Left kidney (tissue), 8 donors: ENCODE data around the gene DHCR7. TPM values are rescaled to one million over a fixed set of nuclear protein-coding genes. Genes with fewer than 3 reads are reported as not detected.

Experiments used
- DNase-seq: peaks from one replicate; pipeline ENCODE4 v3.0.0-alpha.2; 2013
- long read RNA-seq, 8 donors: transcript quantifications; one replicate each; lab custom pipeline, GENCODE V29; 2026
- polyA plus RNA-seq: library from polyadenylated mRNA; unstranded; fragments of 120-200 nt; gene quantifications from one replicate; pipeline ENCODE4 v1.2.1, GENCODE V29; 2013; ENCODE audit not compliant: insufficient read length

Gene DHCR7
- polyA plus RNA-seq: 54.2 TPM
- long read RNA-seq, donor 1, transcript DHCR7-201 (9 exons, 2,666 nt): major isoform, 13 of 14 reads
- long read RNA-seq, donor 1, partial matches to known transcripts: 0 of 14 reads
- long read RNA-seq, donor 1, other reads (novel, unspliced or antisense): 0 of 14 reads
- long read RNA-seq, donor 2, transcript DHCR7-201 (9 exons, 2,666 nt): major isoform, 9 of 18 reads
- long read RNA-seq, donor 2, partial matches to known transcripts: 9 of 18 reads
- long read RNA-seq, donor 2, other reads (novel, unspliced or antisense): 0 of 18 reads
- long read RNA-seq, donor 3, transcript DHCR7-201 (9 exons, 2,666 nt): major isoform, 11 of 11 reads
- long read RNA-seq, donor 3, partial matches to known transcripts: 0 of 11 reads
- long read RNA-seq, donor 3, other reads (novel, unspliced or antisense): 0 of 11 reads
- long read RNA-seq, donor 4: 0 reads
- long read RNA-seq, donor 5, transcript DHCR7-201 (9 exons, 2,666 nt): major isoform, 11 of 11 reads
- long read RNA-seq, donor 5, partial matches to known transcripts: 0 of 11 reads
- long read RNA-seq, donor 5, other reads (novel, unspliced or antisense): 0 of 11 reads
- long read RNA-seq, donor 6, transcript DHCR7-201 (9 exons, 2,666 nt): major isoform, 8 of 23 reads
- long read RNA-seq, donor 6, partial matches to known transcripts: 5 of 23 reads
- long read RNA-seq, donor 6, other reads (novel, unspliced or antisense): 10 of 23 reads
- long read RNA-seq, donor 7, transcript DHCR7-201 (9 exons, 2,666 nt): major isoform, 13 of 15 reads
- long read RNA-seq, donor 7, partial matches to known transcripts: 0 of 15 reads
- long read RNA-seq, donor 7, other reads (novel, unspliced or antisense): 0 of 15 reads
- long read RNA-seq, donor 8, partial matches to known transcripts: 0 of 2 reads
- long read RNA-seq, donor 8, other reads (novel, unspliced or antisense): 0 of 2 reads

GRCh38 chr11:71448257-71449171, at the start of gene DHCR7:
DHCR7 (minus strand) TSS chr11:71448393; CDS start chr11:71444952, 3,441 bp downstream.
- DNase-seq: peak; percentile 93

GRCh38 chr11:71496421-71496820, 48.2 kb upstream of the DHCR7 start:
- DNase-seq: no peak

- DNase-seq: no peak
Measured at GRCh38 chr11:71495286-71496230, 47.4 kb upstream of the DHCR7 start.

GRCh38 chr11:71491940-71492339, 43.7 kb upstream of the DHCR7 start:
- DNase-seq: no peak

GRCh38 chr11:71491531-71491930, 43.3 kb upstream of the DHCR7 start:
- DNase-seq: no peak

GRCh38 chr11:71490731-71491390, 42.7 kb upstream of the DHCR7 start:
- no peak for DNase-seq

GRCh38 chr11:71490044-71490730, 42.0 kb upstream of the DHCR7 start:
- DNase-seq: no peak

- no peak for DNase-seq
Measured at GRCh38 chr11:71489311-71490043, 41.3 kb upstream of the DHCR7 start.

- DNase-seq: no peak
Measured at GRCh38 chr11:71488681-71489270, 40.6 kb upstream of the DHCR7 start.

- DNase-seq: no peak
Measured at GRCh38 chr11:71486320-71486719, 38.1 kb upstream of the DHCR7 start.

GRCh38 chr11:71485466-71485865, 37.3 kb upstream of the DHCR7 start:
- DNase-seq: no peak

GRCh38 chr11:71485063-71485399, 36.8 kb upstream of the DHCR7 start:
- no peak for DNase-seq

GRCh38 chr11:71484248-71485062, 36.3 kb upstream of the DHCR7 start:
- DNase-seq: no peak

- no peak for DNase-seq
Measured at GRCh38 chr11:71483692-71484091, 35.5 kb upstream of the DHCR7 start.

- DNase-seq: no peak
Measured at GRCh38 chr11:71482746-71483364, 34.7 kb upstream of the DHCR7 start.

GRCh38 chr11:71482216-71482615, 34.0 kb upstream of the DHCR7 start:
- no peak for DNase-seq
